ENCODE measurements around the gene GABRD. TPM values are rescaled to one million over a fixed set of nuclear protein-coding genes. Genes with fewer than 3 reads are reported as not detected.

Gene GABRD
- total RNA-seq, 8 experiments from 2014 or later, result 0.16 to 2.7 (median 0.46) TPM; not detected in 1

GRCh38 chr1:2059290-2059953 is 40.3 kb downstream of the GABRD start:
- no peaks in the 10 kb centered on the region for H3K4me1 ChIP-seq (replicated peaks in 1 of 2)
- in situ Hi-C loops (cut with MboI; ENCODE audit: low pct_unique_long_range_greater_than_20kb in 2 of 9, low sequenced_read_pairs in 9 of 9, unreplicated experiment in 9 of 9), result no loop called here
- H3K4me3 ChIP-seq, result no peak overlapping the region
- ATAC-seq (replicated peaks in 6 of 8), result peak in 4 of 8 experiments; percentile 6 to 21 (median 17)
- WGBS, 10 experiments, result 65 to 100% (median 94%) methylated on average over 2 to 33 of the region's 35 CpGs; no CpG with 5 or more reads in 2 of the 10 experiments
- H3K27ac ChIP-seq, result no peak overlapping the region

- H3K4me3 ChIP-seq, result no peak overlapping the region
- peak in 4 of 8 experiments; percentile 10 to 25 (median 14) for ATAC-seq (replicated peaks in 6 of 8)
- in situ Hi-C loops (cut with MboI; ENCODE audit: low pct_unique_long_range_greater_than_20kb in 2 of 9, low sequenced_read_pairs in 9 of 9, unreplicated experiment in 9 of 9), result loop anchor here in 1 of 9 experiments (10.0 kb wide), 1 partner anchor 55 kb away; the partner anchor contains the start of gene CFAP74
- WGBS, 10 experiments, result 83 to 100% (median 93%) methylated on average over 1 to 8 of the region's 15 CpGs; no CpG with 5 or more reads in 7 of the 10 experiments
- H3K4me1 ChIP-seq (replicated peaks in 1 of 2), result no peaks in the 10 kb centered on the region
- no peak overlapping the region for H3K27ac ChIP-seq
Observed at GRCh38 chr1:2060072-2060471, 40.9 kb downstream of the GABRD start.

GRCh38 chr1:2060535-2060934 is 41.4 kb downstream of the GABRD start:
- in situ Hi-C loops (cut with MboI; ENCODE audit: low pct_unique_long_range_greater_than_20kb in 2 of 9, low sequenced_read_pairs in 9 of 9, unreplicated experiment in 9 of 9), result loop anchor here in 1 of 9 experiments (10.0 kb wide), 1 partner anchor 56 kb away; the partner anchor contains the start of gene CFAP74
- WGBS, 10 experiments, result 65 to 92% (median 91%) methylated on average over 1 to 5 of the region's 23 CpGs; no CpG with 5 or more reads in 5 of the 10 experiments
- Histone ChIP-seq H3K4me3 (no peak overlapping the region), H3K27ac (no peak overlapping the region), H3K4me1 (replicated peaks in 1 of 2) (no peaks in the 10 kb centered on the region)
- peak in 2 of 8 experiments; percentile 15 to 27 for ATAC-seq (replicated peaks in 6 of 8)

GRCh38 chr1:2061065-2061778 is 42.1 kb downstream of the GABRD start:
- H3K4me1 ChIP-seq (replicated peaks in 1 of 2), result no peaks in the 10 kb centered on the region
- in situ Hi-C loops (cut with MboI; ENCODE audit: low pct_unique_long_range_greater_than_20kb in 2 of 9, low sequenced_read_pairs in 9 of 9, unreplicated experiment in 9 of 9), result loop anchor here in 1 of 9 experiments (10.0 kb wide), 1 partner anchor 56 kb away; the partner anchor contains the start of gene CFAP74
- 40 to 100% (median 75%) methylated on average over 1 to 4 of the region's 28 CpGs; no CpG with 5 or more reads in 6 of the 10 experiments for WGBS, 10 experiments
- ATAC-seq (replicated peaks in 6 of 8), result peak in 3 of 8 experiments; percentile 18 to 22 (median 22)
- no peak overlapping the region for H3K4me3 ChIP-seq
- no peak overlapping the region for H3K27ac ChIP-seq

- ATAC-seq (replicated peaks in 6 of 8), result no peak
- WGBS, 10 experiments, result 7 to 92% (median 84%) methylated on average over 1 to 4 of the region's 4 CpGs
- no peak overlapping the region for H3K27ac ChIP-seq
- in situ Hi-C loops (cut with MboI; ENCODE audit: low pct_unique_long_range_greater_than_20kb in 2 of 9, low sequenced_read_pairs in 9 of 9, unreplicated experiment in 9 of 9), result loop anchor here in 1 of 9 experiments (10.0 kb wide), 1 partner anchor 61 kb away; the partner anchor contains the start of gene CFAP74
- H3K4me1 ChIP-seq (replicated peaks in 1 of 2), result no peaks in the 10 kb centered on the region
- no peak overlapping the region for H3K4me3 ChIP-seq
Observed at GRCh38 chr1:2065699-2066098, 46.6 kb downstream of the GABRD start.

GRCh38 chr1:2067393-2067792 is 48.2 kb downstream of the GABRD start:
- H3K27ac ChIP-seq, result no peak overlapping the region
- no peaks in the 10 kb centered on the region for H3K4me1 ChIP-seq (replicated peaks in 1 of 2)
- H3K4me3 ChIP-seq, result no peak overlapping the region
- 72 to 97% (median 83%) methylated on average over 4 to 12 of the region's 21 CpGs; no CpG with 5 or more reads in 5 of the 10 experiments for WGBS, 10 experiments
- in situ Hi-C loops (cut with MboI; ENCODE audit: low pct_unique_long_range_greater_than_20kb in 2 of 9, low sequenced_read_pairs in 9 of 9, unreplicated experiment in 9 of 9), result loop anchor here in 1 of 9 experiments (10.0 kb wide), 1 partner anchor 63 kb away; the partner anchor contains the start of gene CFAP74
- no peak for ATAC-seq (replicated peaks in 6 of 8)

GRCh38 chr1:2067981-2068380 is 48.8 kb downstream of the GABRD start:
- Histone ChIP-seq H3K4me3 (no peak overlapping the region), H3K27ac (no peak overlapping the region), H3K4me1 (replicated peaks in 1 of 2) (peaks cover 0 to 1% of the 10 kb centered on the region in 2 donors)
- in situ Hi-C loops (cut with MboI; ENCODE audit: low pct_unique_long_range_greater_than_20kb in 2 of 9, low sequenced_read_pairs in 9 of 9, unreplicated experiment in 9 of 9), result loop anchor here in 1 of 9 experiments (10.0 kb wide), 1 partner anchor 63 kb away; the partner anchor contains the start of gene CFAP74
- no peak for ATAC-seq (replicated peaks in 6 of 8)
- 60 to 100% (median 86%) methylated on average over 2 to 10 of the region's 17 CpGs; no CpG with 5 or more reads in 4 of the 10 experiments for WGBS, 10 experiments

GRCh38 chr1:2068951-2069350 is 49.8 kb downstream of the GABRD start:
- 0 to 100% methylated on average over 1 to 2 of the region's 19 CpGs; no CpG with 5 or more reads in 8 of the 10 experiments for WGBS, 10 experiments
- H3K27ac ChIP-seq, result no peak overlapping the region
- H3K4me3 ChIP-seq, result no peak overlapping the region
- peaks cover 5 to 8% of the 10 kb centered on the region in 2 donors for H3K4me1 ChIP-seq (replicated peaks in 1 of 2)
- in situ Hi-C loops (cut with MboI; ENCODE audit: low pct_unique_long_range_greater_than_20kb in 2 of 9, low sequenced_read_pairs in 9 of 9, unreplicated experiment in 9 of 9), result loop anchor here in 1 of 9 experiments (10.0 kb wide), 1 partner anchor 64 kb away; the partner anchor contains the start of gene CFAP74
- no peak for ATAC-seq (replicated peaks in 6 of 8)

- H3K4me1 ChIP-seq (replicated peaks in 1 of 2), result peaks cover 10 to 18% of the 10 kb centered on the region in 2 donors
- in situ Hi-C loops (cut with MboI; ENCODE audit: low pct_unique_long_range_greater_than_20kb in 2 of 9, low sequenced_read_pairs in 9 of 9, unreplicated experiment in 9 of 9), result no loop called here
- WGBS, 10 experiments, result 60 to 100% (median 90%) methylated on average over 1 to 3 of the region's 11 CpGs; no CpG with 5 or more reads in 4 of the 10 experiments
- no peak overlapping the region for H3K27ac ChIP-seq
- no peak overlapping the region for H3K4me3 ChIP-seq
- no peak for ATAC-seq (replicated peaks in 6 of 8)
Observed at GRCh38 chr1:2070016-2070415, 50.9 kb downstream of the GABRD start.

GRCh38 chr1:2070800-2071530 is 51.8 kb downstream of the GABRD start:
- ATAC-seq (replicated peaks in 6 of 8), result no peak
- Histone ChIP-seq H3K4me3 (no peak overlapping the region), H3K27ac (no peak overlapping the region), H3K4me1 (replicated peaks in 1 of 2) (peaks cover 18 to 21% of the 10 kb centered on the region in 2 donors)
- in situ Hi-C loops (cut with MboI; ENCODE audit: low pct_unique_long_range_greater_than_20kb in 2 of 9, low sequenced_read_pairs in 9 of 9, unreplicated experiment in 9 of 9), result no loop called here
- WGBS, 10 experiments, result 7 to 94% (median 84%) methylated on average over 2 to 22 of the region's 36 CpGs; no CpG with 5 or more reads in 3 of the 10 experiments

- Histone ChIP-seq H3K4me3 (no peak overlapping the region), H3K27ac (no peak overlapping the region), H3K4me1 (replicated peaks in 1 of 2) (peaks cover 18 to 21% of the 10 kb centered on the region in 2 donors)
- no peak for ATAC-seq (replicated peaks in 6 of 8)
- 20 to 89% (median 74%) methylated on average over 3 to 17 of the region's 25 CpGs; no CpG with 5 or more reads in 5 of the 10 experiments for WGBS, 10 experiments
- in situ Hi-C loops (cut with MboI; ENCODE audit: low pct_unique_long_range_greater_than_20kb in 2 of 9, low sequenced_read_pairs in 9 of 9, unreplicated experiment in 9 of 9), result no loop called here
Observed at GRCh38 chr1:2072109-2072806, 53.1 kb downstream of the GABRD start.

- in situ Hi-C loops (cut with MboI; ENCODE audit: low pct_unique_long_range_greater_than_20kb in 2 of 9, low sequenced_read_pairs in 9 of 9, unreplicated experiment in 9 of 9), result no loop called here
- H3K27ac ChIP-seq, result no peak overlapping the region
- WGBS, 10 experiments, result 40 to 100% (median 84%) methylated on average over 1 to 11 of the region's 14 CpGs; no CpG with 5 or more reads in 4 of the 10 experiments
- H3K4me1 ChIP-seq (replicated peaks in 1 of 2), result peaks cover 18 to 21% of the 10 kb centered on the region in 2 donors
- peak in 4 of 8 experiments; percentile 1 to 9 (median 4) for ATAC-seq (replicated peaks in 6 of 8)
- H3K4me3 ChIP-seq, result peak overlapping the region in 1 of 5 donors; percentile 49
Observed at GRCh38 chr1:2072891-2073290, 53.7 kb downstream of the GABRD start.

Measured in motor neuron (in vitro differentiated cells).